ENCODE results near the gene VPS13D.

Gene VPS13D

GRCh38 chr1:12480041-12480440 lies 250.2 kb downstream of the VPS13D start:
- Histone ChIP-seq H3K27me3 (ENCODE audit: insufficient read depth, low read depth) (no peaks in the 10 kb centered on the region), H3K4me2 (no peak overlapping the region), H3K79me2 (ENCODE audit: insufficient read depth, low read depth) (no peaks in the 10 kb centered on the region), H3K27ac (no peak overlapping the region), H2AFZ (ENCODE audit: low read depth) (no peak overlapping the region), H3K4me1 (ENCODE audit: low read depth, poor library complexity, severe bottlenecking) (no peaks in the 10 kb centered on the region), H4K20me1 (ENCODE audit: insufficient read depth) (no peaks in the 10 kb centered on the region), H3K4me3 (IDR thresholded peaks at IDR 0.05; ENCODE audit: insufficient read depth, low read depth, low read length) (no peak overlapping the region), H3K36me3 (ENCODE audit: insufficient read depth) (no peaks in the 10 kb centered on the region), H3K9ac (no peak overlapping the region)
- no peak for TF ChIP-seq CTCF (conservative IDR thresholded peaks at IDR 0.05; ENCODE audit: low read depth, low read length)

GRCh38 chr1:12480748-12481362 lies 251.0 kb downstream of the VPS13D start:
- Histone ChIP-seq H3K4me3 (IDR thresholded peaks at IDR 0.05; ENCODE audit: insufficient read depth, low read depth, low read length) (no peak overlapping the region), H3K27me3 (ENCODE audit: insufficient read depth, low read depth) (no peaks in the 10 kb centered on the region), H3K9ac (no peak overlapping the region), H3K27ac (no peak overlapping the region), H3K4me1 (ENCODE audit: low read depth, poor library complexity, severe bottlenecking) (no peaks in the 10 kb centered on the region), H3K4me2 (no peak overlapping the region), H2AFZ (ENCODE audit: low read depth) (no peak overlapping the region), H3K79me2 (ENCODE audit: insufficient read depth, low read depth) (no peaks in the 10 kb centered on the region), H3K36me3 (ENCODE audit: insufficient read depth) (no peaks in the 10 kb centered on the region), H4K20me1 (ENCODE audit: insufficient read depth) (no peaks in the 10 kb centered on the region)
- no peak for TF ChIP-seq CTCF (conservative IDR thresholded peaks at IDR 0.05; ENCODE audit: low read depth, low read length)

GRCh38 chr1:12481928-12482327 lies 252.1 kb downstream of the VPS13D start:
- no peaks in the 10 kb centered on the region for H3K36me3 ChIP-seq (ENCODE audit: insufficient read depth)
- no peak overlapping the region for H3K27ac ChIP-seq
- H4K20me1 ChIP-seq (ENCODE audit: insufficient read depth) = no peaks in the 10 kb centered on the region
- no peak overlapping the region for H2AFZ ChIP-seq (ENCODE audit: low read depth)
- TF ChIP-seq CTCF (conservative IDR thresholded peaks at IDR 0.05; ENCODE audit: low read depth, low read length) = no peak
- H3K4me2 ChIP-seq = no peak overlapping the region
- no peak overlapping the region for H3K9ac ChIP-seq
- H3K79me2 ChIP-seq (ENCODE audit: insufficient read depth, low read depth) = no peaks in the 10 kb centered on the region
- no peaks in the 10 kb centered on the region for H3K4me1 ChIP-seq (ENCODE audit: low read depth, poor library complexity, severe bottlenecking)
- no peaks in the 10 kb centered on the region for H3K27me3 ChIP-seq (ENCODE audit: insufficient read depth, low read depth)
- no peak overlapping the region for H3K4me3 ChIP-seq (IDR thresholded peaks at IDR 0.05; ENCODE audit: insufficient read depth, low read depth, low read length)

- H3K79me2 ChIP-seq (ENCODE audit: insufficient read depth, low read depth) = no peaks in the 10 kb centered on the region
- no peak for TF ChIP-seq CTCF (conservative IDR thresholded peaks at IDR 0.05; ENCODE audit: low read depth, low read length)
- no peak overlapping the region for H3K4me2 ChIP-seq
Observed at GRCh38 chr1:12482988-12483387, 253.2 kb downstream of the VPS13D start.

More at GRCh38 chr1:12482988-12483387, 253.2 kb downstream of the VPS13D start:
- Histone ChIP-seq H4K20me1 (ENCODE audit: insufficient read depth) (no peaks in the 10 kb centered on the region), H3K36me3 (ENCODE audit: insufficient read depth) (no peaks in the 10 kb centered on the region), H3K4me3 (IDR thresholded peaks at IDR 0.05; ENCODE audit: insufficient read depth, low read depth, low read length) (no peak overlapping the region), H2AFZ (ENCODE audit: low read depth) (no peak overlapping the region), H3K27me3 (ENCODE audit: insufficient read depth, low read depth) (no peaks in the 10 kb centered on the region), H3K4me1 (ENCODE audit: low read depth, poor library complexity, severe bottlenecking) (no peaks in the 10 kb centered on the region), H3K27ac (no peak overlapping the region), H3K9ac (no peak overlapping the region)
